B cell (primary cell): Measurements from ENCODE around the gene MARCHF4. TPM values are rescaled to one million over a fixed set of nuclear protein-coding genes. Genes with fewer than 3 reads are reported as not detected.

Source experiments
- ATAC-seq: fragments of 200-7000 bp; cut with Tn5 transposase; one replicate; pipeline ENCODE4 v1.10.0; 2021; ENCODE audit warnings: low read depth, mild to moderate bottlenecking, moderate number of reproducible peaks, moderate library complexity
- CTCF ChIA-PET: fragments of 350-600 bp; sonication (Branson Sonifier 250); formaldehyde crosslinking; loops from one replicate; lab custom pipeline; 2021; ENCODE audit warnings: antibody characterized with exemption, inconsistent platforms; lab: Charles Lee
- POLR2A ChIA-PET: fragments of 350-600 bp; sonication (Branson Sonifier 250); formaldehyde crosslinking; loops from one replicate; lab custom pipeline; 2021; ENCODE audit warnings: antibody characterized with exemption; lab: Charles Lee
- DNase-seq: peaks from one replicate; pipeline ENCODE4 v3.0.0; 2013
- H2AFZ ChIP-seq: 2 replicates; pipeline ENCODE4 v1.6.1; 2012; ENCODE audit warnings: mild to moderate bottlenecking, low read depth, low read length; ENCODE audit not compliant: insufficient read depth, poor library complexity, severe bottlenecking
- H3K27ac ChIP-seq, 2 donors: 1 replicate in 1 of 2; 2 replicates in 1 of 2; pipeline ENCODE4 v1.5.1; 2012 to 2013; ENCODE audit warnings: low read length in 2 of 2, mild to moderate bottlenecking in 2 of 2, moderate library complexity in 1 of 2
- H3K27me3 ChIP-seq, 4 experiments: fragments of 200-600 bp in 1 of 4; sonication (generic) in 1 of 4; replicated peaks in 1 of 4; 1 replicate in 2 of 4; 2 replicates in 2 of 4; pipeline versions ENCODE4 v1.6.1 to v1.7.0; 2013 to 2016; ENCODE audit warnings: low read length in 3 of 4, mild to moderate bottlenecking in 2 of 4, mixed read lengths in 1 of 4, moderate library complexity in 1 of 4; ENCODE audit not compliant: insufficient read depth in 4 of 4, control insufficient read depth in 3 of 4; ENCODE audit errors: control extremely low read depth in 1 of 4
- H3K36me3 ChIP-seq, 2 experiments: replicated peaks in 1 of 2; 1 replicate in 1 of 2; 2 replicates in 1 of 2; pipeline versions ENCODE4 v1.6.1 to v1.7.1; 2013; ENCODE audit warnings: low read length in 1 of 2; ENCODE audit not compliant: insufficient read depth in 2 of 2, control insufficient read depth in 1 of 2; ENCODE audit errors: control extremely low read depth in 1 of 2, extremely low read depth in 1 of 2
- H3K4me1 ChIP-seq, 2 donors: fragments of 200-600 bp in 1 of 2; sonication (generic) in 1 of 2; 1 replicate in 1 of 2; 2 replicates in 1 of 2; pipeline versions ENCODE4 v1.5.1 to v1.6.1; 2013 to 2017; ENCODE audit warnings: low read length in 2 of 2; ENCODE audit not compliant: control insufficient read depth in 2 of 2, insufficient read depth in 2 of 2
- H3K4me2 ChIP-seq: replicated peaks from 2 replicates; pipeline ENCODE3; 2012; ENCODE audit warnings: mild to moderate bottlenecking, low read depth, low read length; ENCODE audit not compliant: poor library complexity, severe bottlenecking
- H3K4me3 ChIP-seq, 5 experiments: fragments of 200-600 bp in 1 of 5; sonication (generic) in 1 of 5; 1 replicate in 3 of 5; 2 replicates in 2 of 5; pipeline versions ENCODE4 v1.5.1 to v1.7.0; 2011 to 2016; ENCODE audit warnings: low read length in 4 of 5, mild to moderate bottlenecking in 4 of 5, low read depth in 2 of 5, control low read depth in 1 of 5, moderate library complexity in 1 of 5; ENCODE audit not compliant: insufficient read depth in 1 of 5; ENCODE audit errors: control extremely low read depth in 1 of 5, extremely low read depth in 1 of 5
- H3K79me2 ChIP-seq: fragments of 200-600 bp; sonication (generic); one replicate; pipeline ENCODE4 v1.6.0; 2016; ENCODE audit warnings: low read length; ENCODE audit not compliant: control insufficient read depth, insufficient read depth
- H3K9ac ChIP-seq: fragments of 200-600 bp; sonication (generic); 2 replicates; pipeline ENCODE4 v1.6.1; 2017; ENCODE audit warnings: mild to moderate bottlenecking, low read length, moderate library complexity
- H3K9me3 ChIP-seq, 3 donors: one replicate each; pipeline versions ENCODE4 v1.6.1 to v1.7.1; 2013; ENCODE audit warnings: low read length in 2 of 3; ENCODE audit not compliant: control insufficient read depth in 2 of 3, insufficient read depth in 1 of 3; ENCODE audit errors: control extremely low read depth in 1 of 3
- H4K20me1 ChIP-seq: 2 replicates; pipeline ENCODE4 v1.6.0; 2012; ENCODE audit warnings: mild to moderate bottlenecking, low read length; ENCODE audit not compliant: insufficient read depth, control insufficient read depth, poor library complexity, severe bottlenecking
- H3K27ac Mint-ChIP-seq: one replicate; pipeline ENCODE4 v1.8.0; 2021; ENCODE audit warnings: mixed read lengths
- H3K27me3 Mint-ChIP-seq: one replicate; pipeline ENCODE4 v1.8.0; 2021; ENCODE audit warnings: mixed read lengths
- H3K4me1 Mint-ChIP-seq: one replicate; pipeline ENCODE4 v1.8.0; 2021; ENCODE audit warnings: mixed read lengths
- H3K4me3 Mint-ChIP-seq: one replicate; pipeline ENCODE4 v1.8.0; 2021; ENCODE audit warnings: mixed read lengths
- H3K9me3 Mint-ChIP-seq: one replicate; pipeline ENCODE4 v1.8.0; 2022; ENCODE audit warnings: mixed read lengths; ENCODE audit not compliant: insufficient read depth
- CTCF ChIP-seq: fragments of 200-600 bp; IDR thresholded peaks from one replicate; pipeline ENCODE4 v1.8.0; 2022; ENCODE audit warnings: antibody characterized with exemption, mild to moderate bottlenecking
- EZH2 ChIP-seq: IDR thresholded peaks from 2 replicates; pipeline ENCODE4 v1.6.1; 2012; ENCODE audit warnings: borderline replicate concordance, low read depth, mild to moderate bottlenecking, moderate library complexity, low read length; ENCODE audit not compliant: insufficient read depth, poor library complexity, severe bottlenecking
- WGBS: methylation state at CpG from one replicate; pipeline ENCODE4 v1.1.5; 2013; ENCODE audit warnings: missing lambda C conversion rate; ENCODE audit not compliant: insufficient coverage; 5-methylcytosine and 5-hydroxymethylcytosine counted together
- intact Hi-C: fragments of 100-400 bp; cut with micrococcal nuclease; formaldehyde crosslinking; loops from one replicate; pipeline ENCODE4 v1.10.0; 2022
- polyA plus RNA-seq: library from polyadenylated mRNA; depleted of rRNA; stranded (reverse); fragments of >200 nt; gene quantifications from 2 replicates; pipeline ENCODE4 v1.2.3, GENCODE V29; 2012
- total RNA-seq, 2 donors: library from RNA; stranded (reverse); fragments of 120-200 nt in 1 of 2; gene quantifications; 1 replicate in 1 of 2; 2 replicates in 1 of 2; pipeline versions ENCODE4 v1.2.3 to v1.2.4, GENCODE V29; 2013 to 2022

Gene MARCHF4
- total and polyA plus RNA-seq, 2 donors (not counting 1 experiment from before 2014, with no cell fraction given): not detected

DNA sequence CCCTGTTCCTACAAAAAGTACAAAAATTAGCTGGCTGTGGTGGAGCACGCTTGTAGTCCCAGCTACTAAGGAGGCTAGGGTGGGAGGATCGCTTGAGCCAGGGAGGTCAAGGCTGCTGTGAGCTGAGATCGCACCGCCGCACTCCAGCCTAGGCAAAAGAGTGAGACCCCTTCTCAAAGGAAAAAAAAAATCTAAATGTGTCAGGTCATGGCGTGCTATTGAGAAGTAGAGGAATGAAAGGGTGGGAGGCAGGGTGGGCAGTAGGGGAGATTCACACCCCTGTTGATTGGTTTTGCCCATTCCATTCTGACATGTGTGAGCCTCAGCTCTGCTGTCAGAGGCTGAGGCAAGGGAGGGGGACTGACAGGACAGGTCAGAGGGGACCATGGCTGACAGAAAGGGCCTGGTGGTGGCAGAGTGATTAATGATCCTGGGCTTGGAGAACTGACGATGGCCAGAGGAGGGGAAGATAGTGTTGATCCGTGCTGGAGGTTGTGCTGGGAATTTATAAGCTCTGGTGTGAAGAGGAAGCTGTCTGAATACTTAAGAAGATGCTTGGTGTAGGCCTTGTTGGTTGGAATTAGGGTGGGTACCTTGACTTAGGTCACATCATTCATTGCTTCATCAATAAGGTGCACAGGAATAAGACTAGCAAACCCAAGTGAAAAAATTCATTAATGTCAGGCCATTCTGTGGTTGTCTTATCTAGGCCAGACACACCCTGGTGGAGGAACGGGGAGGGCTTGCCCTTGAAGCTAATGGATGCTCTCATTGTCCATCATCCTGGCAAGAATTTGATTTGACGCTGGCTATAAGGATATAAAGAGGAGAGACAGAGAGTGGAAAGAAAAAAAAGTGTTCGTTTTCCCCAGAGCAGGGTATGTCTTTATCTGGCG lies 20.9 kb upstream of the MARCHF4 start:
- H3K9me3 ChIP-seq: no peaks in the 10 kb centered on the region
- Mint-ChIP-seq H3K27ac (no peak overlapping the region), H3K27me3 (peaks cover 28% of the 10 kb centered on the region), H3K9me3 (no peaks in the 10 kb centered on the region), H3K4me3 (no peak overlapping the region), H3K4me1 (peaks cover 4% of the 10 kb centered on the region)
- TF ChIP-seq EZH2: no peak
- no peak for TF ChIP-seq CTCF
- CTCF ChIA-PET: no interaction called here
- no peaks in the 10 kb centered on the region for H3K4me1 ChIP-seq
- POLR2A ChIA-PET: no interaction called here
- H3K79me2 ChIP-seq: no peaks in the 10 kb centered on the region
- ATAC-seq (no peak), DNase-seq (no peak)
- peaks cover 0 to 7% (median 4%) of the 10 kb centered on the region in 4 experiments for H3K27me3 ChIP-seq
- no peaks in the 10 kb centered on the region for H3K36me3 ChIP-seq
- no peak overlapping the region for H3K4me2 ChIP-seq
- no peaks in the 10 kb centered on the region for H4K20me1 ChIP-seq
- H3K4me3 ChIP-seq: no peak overlapping the region
- WGBS: 90% methylated on average over 7 of the region's 12 CpGs
- H3K9ac ChIP-seq: no peak overlapping the region
- intact Hi-C loops: no loop called here
- no peak overlapping the region for H2AFZ ChIP-seq
- no peak overlapping the region for H3K27ac ChIP-seq

GRCh38 chr2:216392018-216392562 lies 19.8 kb upstream of the MARCHF4 start:
- CTCF ChIA-PET: no interaction called here
- no peak overlapping the region for H3K4me3 ChIP-seq
- no peak overlapping the region for H3K9ac ChIP-seq
- no peaks in the 10 kb centered on the region for H3K4me1 ChIP-seq
- POLR2A ChIA-PET: no interaction called here
- H3K4me2 ChIP-seq: no peak overlapping the region
- H3K36me3 ChIP-seq: no peaks in the 10 kb centered on the region
- no peak overlapping the region for H2AFZ ChIP-seq
- Mint-ChIP-seq H3K27ac (no peak overlapping the region), H3K9me3 (no peaks in the 10 kb centered on the region), H3K4me3 (no peak overlapping the region), H3K4me1 (peaks cover 4% of the 10 kb centered on the region), H3K27me3 (peaks cover 32% of the 10 kb centered on the region)
- intact Hi-C loops: no loop called here
- no peaks in the 10 kb centered on the region for H3K79me2 ChIP-seq
- H3K9me3 ChIP-seq: no peaks in the 10 kb centered on the region
- DNase-seq (no peak), ATAC-seq (no peak)
- TF ChIP-seq CTCF (no peak), EZH2 (no peak)
- no peaks in the 10 kb centered on the region for H4K20me1 ChIP-seq
- H3K27ac ChIP-seq: no peak overlapping the region
- peaks cover 0 to 8% (median 6%) of the 10 kb centered on the region in 4 experiments for H3K27me3 ChIP-seq
- 85% methylated on average over 4 of the region's 6 CpGs for WGBS
